Stimulated activated CD4-positive, alpha-beta T cell treated with anti-CD3 and anti-CD28 coated beads, TNF-alpha, amount 100 ng/mL, for 24 hours (primary cell): ENCODE measurements around the gene PNMT.
A peak's percentile ranks its signal among the peaks of the same experiment; 100 is the strongest.

ENCODE experiments used
- DNase-seq, 3 experiments: peaks; one replicate each; pipeline ENCODE4 v3.0.0-alpha.2; 2020; ENCODE audit warnings: low read depth in 3 of 3

Gene PNMT

DNA sequence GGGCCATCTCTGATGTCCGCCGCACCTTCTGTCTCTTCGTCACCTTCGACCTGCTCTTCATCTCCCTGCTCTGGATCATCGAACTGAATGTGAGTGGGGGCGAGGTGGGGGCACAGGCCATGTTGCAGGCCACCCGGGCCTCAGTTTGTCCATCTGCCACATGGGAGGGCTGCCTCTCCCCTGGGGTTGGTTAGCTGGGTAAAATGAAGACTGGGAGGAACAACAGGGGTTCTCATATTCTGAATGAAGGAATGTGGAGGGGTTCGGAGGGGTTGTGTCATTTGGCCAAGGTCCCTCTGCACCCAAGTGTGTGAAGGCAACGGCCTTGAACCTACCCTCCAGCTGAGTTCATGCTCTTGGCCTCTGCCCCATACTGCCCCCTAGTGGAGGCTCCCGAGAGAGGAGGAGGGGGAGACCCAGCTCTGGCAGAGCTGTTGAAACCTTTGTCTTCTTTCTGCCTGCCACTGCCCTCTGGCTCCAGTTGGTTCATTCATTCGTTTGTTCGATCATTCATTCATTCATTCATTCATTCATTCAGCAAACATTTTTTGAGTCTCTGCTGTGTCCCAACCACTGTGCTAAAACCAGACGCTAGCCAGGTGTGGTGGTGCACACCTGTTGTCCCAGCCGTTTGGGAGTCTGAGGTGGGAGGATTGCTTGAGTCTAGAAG lies 14.5 kb upstream of the PNMT start:
- peak; percentile 64 to 79 (median 70) for DNase-seq

DNA sequence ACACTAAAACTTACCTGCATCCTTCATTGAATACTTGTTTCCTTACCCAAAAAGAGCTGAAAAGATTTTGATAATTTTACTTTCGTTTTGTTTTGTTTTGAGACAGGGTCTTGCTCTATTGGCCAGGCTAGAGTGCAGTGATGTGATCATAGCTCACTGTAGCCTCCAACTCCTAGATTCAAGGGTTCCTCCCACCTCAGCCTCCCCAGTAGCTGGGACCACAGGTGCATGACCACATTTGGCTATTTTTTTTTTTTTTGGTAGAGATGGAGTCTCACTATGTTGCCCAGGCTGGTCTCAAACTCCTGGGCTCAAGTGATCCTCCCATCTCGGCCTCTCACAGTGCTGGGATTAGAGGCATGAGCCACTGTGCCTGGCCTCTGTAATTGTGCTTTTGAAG lies 13.1 kb upstream of the PNMT start:
- DNase-seq, result no peak

- DNase-seq, result no peak
These were observed 9.9 kb upstream of the PNMT start for GRCh38 chr17:39658346-39658745.

- no peak for DNase-seq
These were observed 9.5 kb upstream of the PNMT start for GRCh38 chr17:39658760-39659159.

DNA sequence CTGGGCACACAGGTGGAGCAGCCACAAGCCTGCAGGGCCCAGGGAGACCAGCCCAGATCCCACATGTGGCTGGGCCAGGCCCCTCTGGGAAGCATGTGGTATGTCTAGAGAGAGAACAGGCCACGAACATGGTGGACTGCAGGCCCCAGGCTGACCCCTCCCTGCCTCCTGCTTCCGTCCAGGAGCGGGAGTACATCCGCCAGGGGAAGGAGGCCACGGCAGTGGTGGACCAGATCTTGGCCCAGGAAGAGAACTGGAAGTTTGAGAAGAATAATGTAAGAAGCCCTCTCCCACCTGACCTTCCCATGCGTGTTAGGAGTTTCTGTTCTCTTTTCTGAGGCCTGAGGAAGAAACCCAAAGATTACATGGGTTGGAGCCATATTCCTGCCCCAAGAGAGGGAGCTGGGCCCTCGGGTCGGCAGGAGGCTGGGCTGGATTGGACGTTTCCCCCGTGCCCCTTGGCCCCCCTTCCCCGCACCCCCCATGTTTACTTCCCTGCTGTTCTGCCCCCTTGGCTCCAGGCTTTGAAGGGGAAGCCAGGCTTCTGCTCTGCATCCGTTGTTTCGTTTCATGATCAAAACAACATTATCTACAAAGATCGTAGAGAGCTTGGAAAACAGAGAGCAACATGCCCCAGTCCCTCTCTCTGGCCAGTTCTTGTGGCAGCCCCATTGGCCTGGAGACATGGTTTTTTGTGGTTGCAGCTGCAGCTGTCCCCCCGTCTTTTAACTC lies 8.8 kb upstream of the PNMT start:
- DNase-seq, result no peak

DNA sequence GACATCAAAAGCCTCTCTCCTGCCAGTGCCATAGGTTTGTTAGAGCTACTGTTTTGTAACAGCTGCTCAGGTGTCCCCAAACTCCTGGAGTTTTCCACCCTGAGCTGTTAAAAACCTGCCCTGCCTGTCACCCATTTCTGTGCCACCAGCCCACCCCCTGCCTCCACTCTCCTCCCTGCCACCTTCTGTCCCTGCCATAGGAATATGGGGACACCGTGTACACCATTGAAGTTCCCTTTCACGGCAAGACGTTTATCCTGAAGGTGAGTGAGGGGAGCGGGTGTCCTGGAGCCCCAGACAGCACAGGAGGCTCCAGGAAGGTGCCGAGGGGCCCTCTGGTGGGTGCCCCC lies 8.3 kb upstream of the PNMT start:
- DNase-seq, result no peak

- DNase-seq, result no peak
These were observed 7.6 kb upstream of the PNMT start for GRCh38 chr17:39660397-39661385.

DNA sequence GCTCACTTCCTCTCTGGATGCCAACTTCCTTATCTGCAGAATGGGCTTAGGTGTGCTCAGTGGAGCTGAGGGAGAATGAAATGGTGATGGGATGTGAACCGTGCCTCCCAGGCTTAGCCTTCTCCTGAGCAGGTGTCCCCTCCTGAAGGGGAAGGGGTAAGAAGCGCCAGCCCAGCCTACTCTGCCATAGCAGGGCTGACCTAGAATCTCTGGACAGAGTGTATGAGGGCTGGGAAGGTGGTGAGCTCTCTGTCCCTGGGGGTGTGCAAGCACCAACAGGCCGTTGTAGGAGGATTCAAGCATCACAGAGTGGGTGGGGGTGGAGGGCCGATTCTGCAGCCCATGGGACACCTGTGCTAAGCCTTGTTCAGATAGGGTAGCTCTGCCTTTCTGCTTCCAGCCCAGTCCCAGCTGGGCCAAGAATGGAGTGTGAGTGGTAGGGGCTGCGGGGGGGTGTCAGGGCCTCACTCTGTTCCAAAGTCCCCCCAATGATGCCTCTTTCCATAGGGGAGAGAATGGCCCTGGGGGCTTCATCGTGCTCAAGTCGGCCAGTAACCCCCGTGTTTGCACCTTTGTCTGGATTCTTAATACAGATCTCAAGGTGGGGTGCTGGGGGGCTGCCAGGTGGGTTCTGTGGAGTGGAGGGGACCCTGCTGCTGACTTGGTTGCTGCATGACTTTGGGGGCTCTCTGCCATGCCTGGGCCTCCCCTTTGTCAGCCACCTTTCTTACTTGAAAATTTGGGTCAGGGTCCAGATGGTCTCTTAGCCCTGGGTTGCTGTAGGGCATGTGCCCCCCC lies 6.3 kb upstream of the PNMT start:
- no peak for DNase-seq

GRCh38 chr17:39662551-39663339 lies 5.5 kb upstream of the PNMT start:
- DNase-seq, result no peak

GRCh38 chr17:39663340-39663687 lies 4.9 kb upstream of the PNMT start:
- no peak for DNase-seq

- DNase-seq, result no peak
These were observed 4.3 kb upstream of the PNMT start for GRCh38 chr17:39663688-39664580.

- no peak for DNase-seq
These were observed 3.4 kb upstream of the PNMT start, which contains the start of gene TCAP for GRCh38 chr17:39664581-39665561. TSS of gene TCAP (plus strand) at chr17:39665349. CDS start at chr17:39665360, 11 bp downstream.

- DNase-seq, result no peak
These were observed 2.5 kb upstream of the PNMT start for GRCh38 chr17:39665642-39666224.

DNA sequence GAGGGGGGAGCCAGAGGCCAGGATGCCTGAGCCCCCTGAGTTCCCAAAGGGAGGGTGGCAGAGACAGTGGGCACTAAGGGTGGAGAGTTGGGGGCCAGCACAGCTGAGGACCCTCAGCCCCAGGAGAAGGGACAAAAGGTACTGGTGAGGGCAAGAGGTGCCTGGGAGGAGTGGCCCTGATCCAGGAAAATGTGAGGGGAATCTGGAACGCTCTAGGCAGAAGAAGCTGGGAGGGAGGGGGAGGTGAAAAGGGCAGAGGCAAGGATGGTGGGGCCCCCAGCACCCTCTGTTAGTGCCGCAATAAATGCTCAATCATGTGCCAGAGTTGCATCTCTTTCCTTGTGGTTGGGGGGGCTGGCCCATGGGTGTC lies 2.0 kb upstream of the PNMT start:
- no peak for DNase-seq

GRCh38 chr17:39666601-39667261 lies 1.5 kb upstream of the PNMT start:
- DNase-seq, result no peak

- no peak for DNase-seq
These were observed 850 bp upstream of the PNMT start for GRCh38 chr17:39667262-39667944.
